Measurements from ENCODE around the gene RAB2B.
"Not testable (repeated sequence)": the region's sequence is repeated elsewhere in the genome, so short reads cannot be mapped to it uniquely, and the experiment has no call there.

Gene RAB2B

DNA sequence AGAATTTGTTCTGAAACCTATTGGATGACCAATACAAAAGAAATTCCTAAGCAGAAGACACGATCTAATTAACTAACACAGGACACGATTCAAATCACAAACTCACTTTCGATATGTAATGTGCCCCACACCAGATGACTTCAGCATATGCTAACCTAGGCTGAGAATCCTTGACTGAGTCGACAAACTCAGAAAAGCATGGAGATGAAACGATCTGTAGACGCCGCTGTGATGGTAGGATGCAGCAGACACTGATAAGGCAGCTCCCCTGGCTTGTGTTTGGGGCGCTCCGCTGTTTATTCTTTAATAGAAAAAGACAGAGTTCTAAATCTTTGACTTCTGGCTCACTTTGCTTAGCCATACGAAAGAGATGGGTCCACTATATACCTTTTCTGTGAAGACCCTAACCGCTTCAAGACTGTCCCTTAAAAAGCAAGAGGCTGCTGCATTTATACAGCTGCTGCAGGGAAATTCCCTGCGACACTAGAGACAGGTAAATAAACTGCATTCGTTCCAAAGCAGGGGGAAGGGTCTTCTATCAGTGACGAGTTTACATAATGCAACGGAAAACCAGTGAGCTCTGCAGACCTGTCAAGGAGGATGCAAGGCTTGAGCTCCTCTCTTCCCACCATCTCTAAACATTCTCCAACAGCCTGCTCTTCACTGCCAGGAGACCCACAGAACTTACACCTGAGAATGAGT lies 21.8 kb downstream of the RAB2B start:
- H3K4me3 ChIP-seq (ENCODE audit: low read length): peak overlapping the region; percentile 84
- no peak overlapping the region for H2AFZ ChIP-seq (ENCODE audit: low read length)

DNA sequence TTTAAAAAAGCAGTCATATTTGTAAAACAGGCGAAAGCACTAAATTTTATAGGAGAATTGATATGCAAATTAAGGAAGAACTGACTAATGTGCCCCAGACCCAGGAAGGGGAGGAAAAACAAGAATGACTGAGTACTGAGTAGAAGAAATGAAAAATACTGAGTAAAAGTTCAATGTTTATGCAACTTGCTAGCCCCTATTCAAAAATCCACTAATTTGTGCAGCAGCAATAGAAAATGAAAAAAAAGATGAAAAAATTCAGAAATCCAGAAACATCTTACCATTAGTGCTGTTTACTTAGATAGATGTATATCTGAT lies 26.9 kb downstream of the RAB2B start:
- Histone ChIP-seq H3K27me3 (replicated peaks; ENCODE audit: insufficient read depth, low read length) (no peaks in the 10 kb centered on the region), H3K79me2 (ENCODE audit: low read length) (peaks cover 88% of the 10 kb centered on the region), H3K27ac (ENCODE audit: low read length) (peak overlapping the region; percentile 46; the same call in 1 of the 2 replicates), H3K9me3 (replicated peaks; ENCODE audit: insufficient read depth, low read length) (no peaks in the 10 kb centered on the region), H4K20me1 (ENCODE audit: insufficient read depth, low read length) (no peaks in the 10 kb centered on the region), H3K9me2 (replicated peaks; ENCODE audit: insufficient read depth, low read length) (no peaks in the 10 kb centered on the region), H3K4me2 (ENCODE audit: low read depth, low read length) (peak overlapping the region; percentile 24; the same call in 1 of the 2 replicates), H3K9ac (ENCODE audit: low read length) (no peak overlapping the region), H3F3A (ENCODE audit: insufficient read depth, low read length) (peaks cover 9% of the 10 kb centered on the region; the same call in 1 of the 2 replicates), H2AFZ (ENCODE audit: low read length) (no peak overlapping the region), H3K36me3 (replicated peaks; ENCODE audit: insufficient read depth, low read length) (no peaks in the 10 kb centered on the region), H3K4me3 (ENCODE audit: low read length) (no peak overlapping the region), H3K4me1 (ENCODE audit: low read length) (peaks cover 8% of the 10 kb centered on the region)
- no peak for DNase-seq
- TF ChIP-seq CTCF (IDR thresholded peaks at IDR 0.05; ENCODE audit: low read length): no peak
- TF ChIP-seq EZH2 (optimal IDR thresholded peaks at IDR 0.05; ENCODE audit: low read depth, low read length): no peak
- no peak for TF ChIP-seq EZH2phosphoT487 (IDR thresholded peaks at IDR 0.05; ENCODE audit: low read length)

More for the DNA sequence above, 21.8 kb downstream of the RAB2B start:
- H3K9me2 ChIP-seq (replicated peaks; ENCODE audit: insufficient read depth, low read length): no peaks in the 10 kb centered on the region
- peak overlapping the region; percentile 73 for H3K9ac ChIP-seq (ENCODE audit: low read length)
- H3K27me3 ChIP-seq (replicated peaks; ENCODE audit: insufficient read depth, low read length): no peaks in the 10 kb centered on the region
- TF ChIP-seq CTCF (IDR thresholded peaks at IDR 0.05; ENCODE audit: low read length) (no peak), EZH2phosphoT487 (IDR thresholded peaks at IDR 0.05; ENCODE audit: low read length) (no peak), EZH2 (optimal IDR thresholded peaks at IDR 0.05; ENCODE audit: low read depth, low read length) (no peak)
- DNase-seq: no peak
- no peaks in the 10 kb centered on the region for H3K9me3 ChIP-seq (replicated peaks; ENCODE audit: insufficient read depth, low read length)
- peaks cover 5% of the 10 kb centered on the region for H3K4me1 ChIP-seq (ENCODE audit: low read length)
- no peaks in the 10 kb centered on the region for H4K20me1 ChIP-seq (ENCODE audit: insufficient read depth, low read length)
- no peaks in the 10 kb centered on the region; the same call in 1 of the 2 replicates for H3F3A ChIP-seq (ENCODE audit: insufficient read depth, low read length)
- peak overlapping the region; percentile 70 for H3K4me2 ChIP-seq (ENCODE audit: low read depth, low read length)
- H3K27ac ChIP-seq (ENCODE audit: low read length): peak overlapping the region; percentile 62; the same call in 1 of the 2 replicates
- H3K36me3 ChIP-seq (replicated peaks; ENCODE audit: insufficient read depth, low read length): no peaks in the 10 kb centered on the region
- H3K79me2 ChIP-seq (ENCODE audit: low read length): peaks cover 56% of the 10 kb centered on the region

DNA sequence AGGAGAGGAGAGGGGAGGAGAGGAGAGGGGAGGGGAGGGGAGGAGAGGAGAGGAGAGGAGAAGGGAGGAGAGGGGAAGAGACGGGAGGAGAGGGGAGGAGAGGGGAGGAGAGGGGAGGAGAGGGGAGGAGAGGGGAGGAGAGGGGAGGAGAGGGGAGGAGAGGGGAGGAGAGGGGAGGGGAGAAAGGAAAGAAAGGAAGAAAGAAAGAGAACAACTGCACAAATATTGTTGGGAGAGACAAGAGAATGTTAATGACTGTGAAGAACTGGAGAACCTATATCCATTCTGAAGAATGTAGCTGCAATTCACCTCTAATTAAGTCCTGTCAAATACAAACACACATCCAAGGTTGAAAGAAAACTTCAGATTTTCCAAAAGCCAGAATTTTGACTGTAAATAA lies 34.1 kb downstream of the RAB2B start:
- peaks cover 61% of the 10 kb centered on the region for H3K79me2 ChIP-seq (ENCODE audit: low read length)
- H3K27ac ChIP-seq (ENCODE audit: low read length); H3K4me3 ChIP-seq (ENCODE audit: low read length); H3K36me3 ChIP-seq (replicated peaks; ENCODE audit: insufficient read depth, low read length); H4K20me1 ChIP-seq (ENCODE audit: insufficient read depth, low read length); H3K9me3 ChIP-seq (replicated peaks; ENCODE audit: insufficient read depth, low read length); H3K27me3 ChIP-seq (replicated peaks; ENCODE audit: insufficient read depth, low read length); H2AFZ ChIP-seq (ENCODE audit: low read length); DNase-seq; H3F3A ChIP-seq (ENCODE audit: insufficient read depth, low read length); H3K9me2 ChIP-seq (replicated peaks; ENCODE audit: insufficient read depth, low read length); H3K4me2 ChIP-seq (ENCODE audit: low read depth, low read length); H3K9ac ChIP-seq (ENCODE audit: low read length); H3K4me1 ChIP-seq (ENCODE audit: low read length): not testable (repeated sequence)

GRCh38 chr14:21440859-21441258 lies 35.9 kb downstream of the RAB2B start:
- no peaks in the 10 kb centered on the region for H3K27me3 ChIP-seq (replicated peaks; ENCODE audit: insufficient read depth, low read length)
- no peak overlapping the region for H3K4me2 ChIP-seq (ENCODE audit: low read depth, low read length)
- TF ChIP-seq CTCF (IDR thresholded peaks at IDR 0.05; ENCODE audit: low read length) (no peak), EZH2 (optimal IDR thresholded peaks at IDR 0.05; ENCODE audit: low read depth, low read length) (no peak), EZH2phosphoT487 (IDR thresholded peaks at IDR 0.05; ENCODE audit: low read length) (no peak)
- no peaks in the 10 kb centered on the region for H3K9me3 ChIP-seq (replicated peaks; ENCODE audit: insufficient read depth, low read length)
- H3K4me3 ChIP-seq (ENCODE audit: low read length): no peak overlapping the region
- peaks cover 61% of the 10 kb centered on the region for H3K79me2 ChIP-seq (ENCODE audit: low read length)
- H2AFZ ChIP-seq (ENCODE audit: low read length): no peak overlapping the region
- H3K9ac ChIP-seq (ENCODE audit: low read length): no peak overlapping the region
- 0 out of 2 replicates have a peak, but pooled peaks cover 5% of the 10 kb centered on the region for H3K4me1 ChIP-seq (ENCODE audit: low read length)
- no peak overlapping the region for H3K27ac ChIP-seq (ENCODE audit: low read length)
- H3F3A ChIP-seq (ENCODE audit: insufficient read depth, low read length): no peaks in the 10 kb centered on the region
- H4K20me1 ChIP-seq (ENCODE audit: insufficient read depth, low read length): no peaks in the 10 kb centered on the region
- DNase-seq: no peak
- no peaks in the 10 kb centered on the region for H3K36me3 ChIP-seq (replicated peaks; ENCODE audit: insufficient read depth, low read length)
- H3K9me2 ChIP-seq (replicated peaks; ENCODE audit: insufficient read depth, low read length): no peaks in the 10 kb centered on the region

Data from MM.1S (cell line).